ENCODE results near the gene BCDIN3D.

DNA sequence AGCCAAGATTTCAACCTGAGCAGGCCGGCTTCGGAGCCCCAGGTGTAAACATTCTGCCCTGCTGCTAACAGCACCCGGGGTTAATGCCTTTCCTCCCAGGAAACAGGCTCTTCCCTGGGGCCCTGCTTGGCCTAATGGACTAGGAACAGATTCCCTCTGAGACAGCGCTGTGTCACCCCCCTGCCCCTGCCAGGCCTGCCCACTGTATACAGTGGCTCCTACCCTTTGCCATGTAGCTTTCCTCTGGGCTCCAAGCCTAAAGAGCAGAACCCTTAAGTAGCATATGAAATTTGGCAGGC lies 28.3 kb upstream of the BCDIN3D start:
- TF ChIP-seq, protein P1, sequence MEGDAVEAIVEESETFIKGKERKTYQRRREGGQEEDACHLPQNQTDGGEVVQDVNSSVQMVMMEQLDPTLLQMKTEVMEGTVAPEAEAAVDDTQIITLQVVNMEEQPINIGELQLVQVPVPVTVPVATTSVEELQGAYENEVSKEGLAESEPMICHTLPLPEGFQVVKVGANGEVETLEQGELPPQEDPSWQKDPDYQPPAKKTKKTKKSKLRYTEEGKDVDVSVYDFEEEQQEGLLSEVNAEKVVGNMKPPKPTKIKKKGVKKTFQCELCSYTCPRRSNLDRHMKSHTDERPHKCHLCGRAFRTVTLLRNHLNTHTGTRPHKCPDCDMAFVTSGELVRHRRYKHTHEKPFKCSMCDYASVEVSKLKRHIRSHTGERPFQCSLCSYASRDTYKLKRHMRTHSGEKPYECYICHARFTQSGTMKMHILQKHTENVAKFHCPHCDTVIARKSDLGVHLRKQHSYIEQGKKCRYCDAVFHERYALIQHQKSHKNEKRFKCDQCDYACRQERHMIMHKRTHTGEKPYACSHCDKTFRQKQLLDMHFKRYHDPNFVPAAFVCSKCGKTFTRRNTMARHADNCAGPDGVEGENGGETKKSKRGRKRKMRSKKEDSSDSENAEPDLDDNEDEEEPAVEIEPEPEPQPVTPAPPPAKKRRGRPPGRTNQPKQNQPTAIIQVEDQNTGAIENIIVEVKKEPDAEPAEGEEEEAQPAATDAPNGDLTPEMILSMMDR (IDR thresholded peaks at IDR 0.05): no peak
- TF ChIP-seq POLR2AphosphoS5 (IDR thresholded peaks at IDR 0.05; ENCODE audit: low read depth, low read length): no peak
- TF ChIP-seq SIN3A (IDR thresholded peaks at IDR 0.05; ENCODE audit: borderline replicate concordance, insufficient read depth, low read depth, low read length): no peak
- TF ChIP-seq, protein P2, sequence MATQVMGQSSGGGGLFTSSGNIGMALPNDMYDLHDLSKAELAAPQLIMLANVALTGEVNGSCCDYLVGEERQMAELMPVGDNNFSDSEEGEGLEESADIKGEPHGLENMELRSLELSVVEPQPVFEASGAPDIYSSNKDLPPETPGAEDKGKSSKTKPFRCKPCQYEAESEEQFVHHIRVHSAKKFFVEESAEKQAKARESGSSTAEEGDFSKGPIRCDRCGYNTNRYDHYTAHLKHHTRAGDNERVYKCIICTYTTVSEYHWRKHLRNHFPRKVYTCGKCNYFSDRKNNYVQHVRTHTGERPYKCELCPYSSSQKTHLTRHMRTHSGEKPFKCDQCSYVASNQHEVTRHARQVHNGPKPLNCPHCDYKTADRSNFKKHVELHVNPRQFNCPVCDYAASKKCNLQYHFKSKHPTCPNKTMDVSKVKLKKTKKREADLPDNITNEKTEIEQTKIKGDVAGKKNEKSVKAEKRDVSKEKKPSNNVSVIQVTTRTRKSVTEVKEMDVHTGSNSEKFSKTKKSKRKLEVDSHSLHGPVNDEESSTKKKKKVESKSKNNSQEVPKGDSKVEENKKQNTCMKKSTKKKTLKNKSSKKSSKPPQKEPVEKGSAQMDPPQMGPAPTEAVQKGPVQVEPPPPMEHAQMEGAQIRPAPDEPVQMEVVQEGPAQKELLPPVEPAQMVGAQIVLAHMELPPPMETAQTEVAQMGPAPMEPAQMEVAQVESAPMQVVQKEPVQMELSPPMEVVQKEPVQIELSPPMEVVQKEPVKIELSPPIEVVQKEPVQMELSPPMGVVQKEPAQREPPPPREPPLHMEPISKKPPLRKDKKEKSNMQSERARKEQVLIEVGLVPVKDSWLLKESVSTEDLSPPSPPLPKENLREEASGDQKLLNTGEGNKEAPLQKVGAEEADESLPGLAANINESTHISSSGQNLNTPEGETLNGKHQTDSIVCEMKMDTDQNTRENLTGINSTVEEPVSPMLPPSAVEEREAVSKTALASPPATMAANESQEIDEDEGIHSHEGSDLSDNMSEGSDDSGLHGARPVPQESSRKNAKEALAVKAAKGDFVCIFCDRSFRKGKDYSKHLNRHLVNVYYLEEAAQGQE (IDR thresholded peaks at IDR 0.05; ENCODE audit: insufficient read depth in 1 of 2, low read depth in 2 of 2, low read length in 1 of 2): no peak
- no peak for TF ChIP-seq TCF7L2 (IDR thresholded peaks at IDR 0.05; ENCODE audit: low read depth, low read length)

Data from Panc1 (cell line).